GM23338 (cell line): Measurements from ENCODE around the gene ITGB7. TPM values are rescaled to one million over a fixed set of nuclear protein-coding genes. Genes with fewer than 3 reads are reported as not detected.

Experiments
- ATAC-seq: fragments of 200-7000 bp; cut with Tn5 transposase; 3 replicates; pipeline ENCODE4 v1.9.1; 2020
- DNase-seq: peaks from one replicate; pipeline ENCODE4 v3.0.0-alpha.2; 2015; ENCODE audit warnings: low spot score
- H2AFZ ChIP-seq: fragments of 200-600 bp; sonication (generic); 2 replicates; pipeline ENCODE4 v1.8.0; 2016; ENCODE audit warnings: antibody characterized with exemption, mild to moderate bottlenecking, moderate library complexity
- H3F3A ChIP-seq: fragments of 200-600 bp; sonication (generic); replicated peaks from 2 replicates; pipeline ENCODE4 v1.8.0; 2017; ENCODE audit warnings: antibody characterized with exemption, mixed run types, low read depth
- H3K27ac ChIP-seq: fragments of 200-600 bp; sonication (generic); 2 replicates; pipeline ENCODE4 v1.6.1; 2016; ENCODE audit warnings: low read depth
- H3K27me3 ChIP-seq: fragments of 200-600 bp; sonication (generic); 2 replicates; pipeline ENCODE4 v1.8.0; 2016; ENCODE audit warnings: mild to moderate bottlenecking, mixed run types, moderate library complexity; ENCODE audit not compliant: insufficient read depth
- H3K36me3 ChIP-seq: fragments of 200-600 bp; sonication (generic); 2 replicates; pipeline ENCODE4 v1.8.0; 2016; ENCODE audit warnings: mild to moderate bottlenecking; ENCODE audit not compliant: insufficient read depth
- H3K4me1 ChIP-seq: fragments of 200-600 bp; sonication (generic); 2 replicates; pipeline ENCODE4 v1.8.0; 2016; ENCODE audit warnings: mild to moderate bottlenecking, moderate library complexity; ENCODE audit not compliant: insufficient read depth
- H3K4me2 ChIP-seq: fragments of 200-600 bp; sonication (generic); 2 replicates; pipeline ENCODE4 v1.7.1; 2017; ENCODE audit warnings: mixed run types
- H3K4me3 ChIP-seq: fragments of 200-600 bp; sonication (generic); 2 replicates; pipeline ENCODE4 v1.6.1; 2016; ENCODE audit warnings: mixed run types
- H3K79me2 ChIP-seq: fragments of 200-600 bp; sonication (generic); replicated peaks from 2 replicates; pipeline ENCODE4 v1.8.0; 2017; ENCODE audit warnings: mild to moderate bottlenecking; ENCODE audit not compliant: insufficient read depth
- H3K9me2 ChIP-seq: fragments of 200-600 bp; sonication (generic); 2 replicates; pipeline ENCODE4 v1.8.0; 2017; ENCODE audit not compliant: insufficient read depth
- H4K20me1 ChIP-seq: fragments of 200-600 bp; sonication (generic); replicated peaks from 2 replicates; pipeline ENCODE4 v1.8.0; 2017; ENCODE audit warnings: mild to moderate bottlenecking; ENCODE audit not compliant: insufficient read depth
- H3K27ac Mint-ChIP-seq: 2 replicates; pipeline ENCODE4 v1.8.0; 2020; ENCODE audit warnings: inconsistent platforms, mild to moderate bottlenecking, moderate library complexity, mixed read lengths
- H3K27me3 Mint-ChIP-seq: 3 replicates; pipeline ENCODE4 v1.8.0; 2022; ENCODE audit warnings: low read depth, mild to moderate bottlenecking, moderate library complexity, mixed read lengths, inconsistent platforms; ENCODE audit not compliant: insufficient read depth, poor library complexity
- H3K36me3 Mint-ChIP-seq: 3 replicates; pipeline ENCODE4 v1.8.0; 2021; ENCODE audit warnings: low read depth, mild to moderate bottlenecking, inconsistent platforms, moderate library complexity, mixed read lengths
- H3K4me1 Mint-ChIP-seq: 3 replicates; pipeline ENCODE4 v1.8.0; 2020; ENCODE audit warnings: mild to moderate bottlenecking, inconsistent platforms, mixed read lengths
- H3K4me3 Mint-ChIP-seq: 3 replicates; pipeline ENCODE4 v1.8.0; 2021; ENCODE audit warnings: moderate library complexity, mild to moderate bottlenecking, inconsistent platforms, mixed read lengths
- H3K9me3 Mint-ChIP-seq: 3 replicates; pipeline ENCODE4 v1.8.0; 2020; ENCODE audit warnings: moderate library complexity, mild to moderate bottlenecking, inconsistent platforms, mixed read lengths
- CTCF ChIP-seq, 2 experiments: fragments of 200-600 bp in 1 of 2; sonication (generic) in 1 of 2; conservative IDR thresholded peaks; 2 replicates each; pipeline versions ENCODE4 v1.5.1 to v1.6.1; 2016 to 2017; ENCODE audit warnings: antibody characterized with exemption in 2 of 2, low read depth in 2 of 2, mild to moderate bottlenecking in 2 of 2, moderate library complexity in 1 of 2
- EZH2phosphoT487 ChIP-seq: fragments of 200-600 bp; sonication (generic); IDR thresholded peaks from one replicate; pipeline ENCODE4 v1.8.1; 2018; ENCODE audit warnings: antibody characterized with exemption; ENCODE audit not compliant: unreplicated experiment
- JUNB ChIP-seq: IDR thresholded peaks from one replicate; pipeline ENCODE4 v1.6.1; 2016; ENCODE audit warnings: antibody characterized with exemption; ENCODE audit not compliant: unreplicated experiment
- NANOG ChIP-seq: IDR thresholded peaks from 2 replicates; pipeline ENCODE4 v1.6.1; 2016; ENCODE audit warnings: antibody characterized with exemption, borderline replicate concordance
- POLR2AphosphoS5 ChIP-seq: IDR thresholded peaks from 2 replicates; pipeline ENCODE4 v1.6.1; 2016; ENCODE audit warnings: antibody characterized with exemption, low read depth
- STAT1 ChIP-seq: IDR thresholded peaks from one replicate; pipeline ENCODE4 v1.6.1; 2016; ENCODE audit warnings: antibody characterized with exemption; ENCODE audit not compliant: unreplicated experiment
- ZNF462 ChIP-seq: fragments of 250-450 bp; sonication (Bioruptor Pico); IDR thresholded peaks from 2 replicates; pipeline ENCODE4 v1.5.0; 2020; ENCODE audit warnings: mild to moderate bottlenecking, moderate library complexity
- polyA plus RNA-seq: library from polyadenylated mRNA; unstranded; fragments of >200 nt; fragmentation: Nextera tagmentation; extraction: Ambion mirVana; gene quantifications from 2 replicates; pipeline ENCODE4 v1.2.1, GENCODE V29; 2016
- total RNA-seq: library from RNA; depleted of rRNA; stranded (reverse); fragments of >200 nt; shearing (Covaris generic); gene quantifications from 2 replicates; pipeline ENCODE4 v1.2.3, GENCODE V29; 2014

Gene ITGB7
- total and polyA plus RNA-seq, 2 experiments from 2014 or later: 0.32 TPM; not detected in 1

GRCh38 chr12:53245286-53245685, 38.2 kb upstream of the ITGB7 start (continued):
- TF ChIP-seq ZNF462 (CRISPR knock-in tag) (no peak), NANOG (no peak), EZH2phosphoT487 (no peak), CTCF (conservative IDR thresholded peaks at IDR 0.05; ENCODE audit: low read depth in 2 of 2) (no peak)

- Histone ChIP-seq H3K79me2 (no peaks in the 10 kb centered on the region), H3K4me1 (peaks cover 33% of the 10 kb centered on the region), H3K4me3 (no peak overlapping the region), H2AFZ (no peak overlapping the region), H3F3A (no peaks in the 10 kb centered on the region), H4K20me1 (no peaks in the 10 kb centered on the region), H3K27me3 (no peaks in the 10 kb centered on the region), H3K4me2 (no peak overlapping the region), H3K9me2 (no peaks in the 10 kb centered on the region), H3K36me3 (no peaks in the 10 kb centered on the region), H3K27ac (no peak overlapping the region)
- ATAC-seq: no peak
- TF ChIP-seq NANOG (no peak), POLR2AphosphoS5 (no peak), STAT1 (no peak), EZH2phosphoT487 (no peak), JUNB (no peak)
- Mint-ChIP-seq H3K36me3 (no peaks in the 10 kb centered on the region; the same call in 2 of the 3 replicates), H3K27me3 (peaks cover 9% of the 10 kb centered on the region), H3K27ac (no peak overlapping the region), H3K9me3 (peaks cover 2% of the 10 kb centered on the region; the same call in 1 of the 3 replicates), H3K4me1 (peaks cover 44% of the 10 kb centered on the region), H3K4me3 (no peak overlapping the region)
- DNase-seq: no peak
These were observed 37.3 kb upstream of the ITGB7 start for GRCh38 chr12:53244337-53244736.
